GM10248 (cell line): ENCODE measurements around the gene UQCC2.

Experiments
- CTCF ChIA-PET: fragments of 300-600 bp; sonication (Branson Sonifier 250); formaldehyde crosslinking; extraction: SDS; loops from one replicate; lab custom pipeline; 2021; ENCODE audit warnings: antibody characterized with exemption; lab: Yijun Ruan, JAX
- POLR2A ChIA-PET: fragments of 350-650 bp; sonication (Branson Sonifier 250); formaldehyde crosslinking; extraction: SDS; loops from one replicate; lab custom pipeline; 2020; ENCODE audit warnings: antibody characterized with exemption; lab: Yijun Ruan, JAX
- DNase-seq: peaks from one replicate; pipeline ENCODE4 v3.0.0; 2012; ENCODE audit errors: extremely low spot score
- TF ChIP-seq, protein P1 (sequence below): IDR thresholded peaks from 2 replicates; pipeline ENCODE4 v1.5.1; 2012; ENCODE audit warnings: mild to moderate bottlenecking, low read depth; ENCODE audit errors: extremely low read depth, missing control alignments, control extremely low read depth

UQCC2 gene

GRCh38 chr6:33663028-33663427, 48.5 kb downstream of the UQCC2 start:
- TF ChIP-seq, protein P1, sequence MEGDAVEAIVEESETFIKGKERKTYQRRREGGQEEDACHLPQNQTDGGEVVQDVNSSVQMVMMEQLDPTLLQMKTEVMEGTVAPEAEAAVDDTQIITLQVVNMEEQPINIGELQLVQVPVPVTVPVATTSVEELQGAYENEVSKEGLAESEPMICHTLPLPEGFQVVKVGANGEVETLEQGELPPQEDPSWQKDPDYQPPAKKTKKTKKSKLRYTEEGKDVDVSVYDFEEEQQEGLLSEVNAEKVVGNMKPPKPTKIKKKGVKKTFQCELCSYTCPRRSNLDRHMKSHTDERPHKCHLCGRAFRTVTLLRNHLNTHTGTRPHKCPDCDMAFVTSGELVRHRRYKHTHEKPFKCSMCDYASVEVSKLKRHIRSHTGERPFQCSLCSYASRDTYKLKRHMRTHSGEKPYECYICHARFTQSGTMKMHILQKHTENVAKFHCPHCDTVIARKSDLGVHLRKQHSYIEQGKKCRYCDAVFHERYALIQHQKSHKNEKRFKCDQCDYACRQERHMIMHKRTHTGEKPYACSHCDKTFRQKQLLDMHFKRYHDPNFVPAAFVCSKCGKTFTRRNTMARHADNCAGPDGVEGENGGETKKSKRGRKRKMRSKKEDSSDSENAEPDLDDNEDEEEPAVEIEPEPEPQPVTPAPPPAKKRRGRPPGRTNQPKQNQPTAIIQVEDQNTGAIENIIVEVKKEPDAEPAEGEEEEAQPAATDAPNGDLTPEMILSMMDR = no peak
- CTCF ChIA-PET = no interaction called here
- no peak for DNase-seq
- POLR2A ChIA-PET = no interaction called here

DNA sequence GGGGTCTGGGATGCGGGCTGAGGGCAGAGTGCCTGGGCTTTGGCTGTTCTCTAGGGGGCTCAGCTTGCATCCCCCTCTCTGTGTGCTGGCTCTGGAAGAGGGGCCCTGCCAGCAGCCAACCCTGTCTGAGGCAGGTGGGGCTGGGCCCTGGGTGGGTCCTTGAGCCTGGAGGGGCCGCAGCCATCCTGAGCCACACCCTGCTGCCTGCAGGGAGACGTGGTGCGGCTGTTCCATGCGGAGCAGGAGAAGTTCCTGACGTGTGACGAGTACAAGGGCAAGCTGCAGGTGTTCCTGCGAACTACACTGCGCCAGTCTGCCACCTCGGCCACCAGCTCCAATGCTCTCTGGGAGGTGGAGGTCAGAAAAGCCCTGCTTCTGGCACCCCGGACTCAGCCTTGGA, 49.2 kb downstream of the UQCC2 start:
- POLR2A ChIA-PET = no interaction called here
- DNase-seq = no peak
- TF ChIP-seq, protein P1 = no peak
- CTCF ChIA-PET = interaction anchor here (0.6 kb wide), 1 partner anchor 10 kb away, joined by 3 read pairs; no protein-coding TSS in a partner anchor

GRCh38 chr6:33661106-33661838, 50.2 kb downstream of the UQCC2 start:
- TF ChIP-seq, protein P1 = no peak
- DNase-seq = no peak
- ChIA-PET POLR2A (no interaction called here), CTCF (interaction anchor here (0.8 to 1.7 kb wide), 3 partner anchors 11 to 40 kb away, joined by 3 read pairs; no protein-coding TSS in a partner anchor)

DNA sequence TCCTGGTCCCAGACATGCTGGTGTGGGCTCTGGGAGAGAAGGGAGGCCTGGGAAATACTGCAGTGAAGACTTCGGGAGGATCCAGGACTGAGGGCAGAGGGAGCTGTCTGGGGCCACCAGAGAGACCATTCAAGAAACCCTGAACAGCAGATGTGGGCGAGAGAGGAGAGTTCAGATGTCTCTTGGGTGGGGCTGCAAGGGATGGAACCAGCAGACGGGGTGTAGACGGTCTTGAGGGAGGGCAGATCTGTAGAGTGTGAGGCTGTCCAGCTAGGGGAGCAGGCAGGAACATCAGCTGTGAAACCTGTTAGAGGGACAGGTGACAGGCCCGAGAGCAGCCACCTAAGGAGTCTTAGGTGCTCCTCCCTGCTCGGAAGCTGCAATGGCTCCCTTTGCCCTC, 51.5 kb downstream of the UQCC2 start:
- no peak for DNase-seq
- CTCF ChIA-PET = interaction anchor here (1.7 to 1.8 kb wide), 2 partner anchors 16 to 45 kb away, joined by 3 to 4 read pairs; no protein-coding TSS in a partner anchor
- TF ChIP-seq, protein P1 = no peak
- POLR2A ChIA-PET = no interaction called here

GRCh38 chr6:33658982-33659689, 52.4 kb downstream of the UQCC2 start:
- DNase-seq = no peak
- TF ChIP-seq, protein P1 = no peak
- ChIA-PET POLR2A (no interaction called here), CTCF (interaction anchor here (1.4 to 1.8 kb wide), 2 partner anchors 31 to 44 kb away, joined by 3 to 4 read pairs; no protein-coding TSS in a partner anchor)

DNA sequence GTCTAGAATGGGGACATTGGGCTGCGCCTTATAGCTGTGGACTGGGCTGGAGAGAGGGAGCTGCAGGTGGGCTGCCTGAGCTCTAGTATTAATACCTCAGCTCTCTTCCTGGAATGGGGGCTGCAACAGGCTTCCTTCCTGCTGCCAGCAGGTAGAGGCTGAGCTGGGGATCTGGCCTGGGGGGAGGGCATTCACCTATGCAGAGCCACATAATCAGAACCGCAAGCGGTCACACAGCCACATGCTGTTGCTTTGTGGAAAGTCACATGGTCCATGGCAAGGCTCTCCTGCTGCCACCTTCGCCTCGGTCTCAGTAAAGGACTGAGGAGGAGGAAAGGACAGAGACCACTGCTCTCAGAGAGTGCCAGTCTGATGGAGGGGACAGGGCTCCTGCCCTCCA, 54.7 kb downstream of the UQCC2 start:
- DNase-seq = no peak
- ChIA-PET POLR2A (interaction anchor here (0.6 kb wide), 1 partner anchor 301 kb away, joined by 4 read pairs; no protein-coding TSS in a partner anchor), CTCF (no interaction called here)
- TF ChIP-seq, protein P1 = no peak
